GM23338 (cell line): ENCODE measurements around the gene RYR1. TPM values are rescaled to one million over a fixed set of nuclear protein-coding genes. Genes with fewer than 3 reads are reported as not detected.

Experiments used
- ATAC-seq: fragments of 200-7000 bp; cut with Tn5 transposase; 3 replicates; pipeline ENCODE4 v1.9.1; 2020
- DNase-seq: peaks from one replicate; pipeline ENCODE4 v3.0.0-alpha.2; 2015; ENCODE audit warnings: low spot score
- H2AFZ ChIP-seq: fragments of 200-600 bp; sonication (generic); 2 replicates; pipeline ENCODE4 v1.8.0; 2016; ENCODE audit warnings: antibody characterized with exemption, mild to moderate bottlenecking, moderate library complexity
- H3F3A ChIP-seq: fragments of 200-600 bp; sonication (generic); replicated peaks from 2 replicates; pipeline ENCODE4 v1.8.0; 2017; ENCODE audit warnings: antibody characterized with exemption, mixed run types, low read depth
- H3K27ac ChIP-seq: fragments of 200-600 bp; sonication (generic); 2 replicates; pipeline ENCODE4 v1.6.1; 2016; ENCODE audit warnings: low read depth
- H3K27me3 ChIP-seq: fragments of 200-600 bp; sonication (generic); 2 replicates; pipeline ENCODE4 v1.8.0; 2016; ENCODE audit warnings: mild to moderate bottlenecking, mixed run types, moderate library complexity; ENCODE audit not compliant: insufficient read depth
- H3K36me3 ChIP-seq: fragments of 200-600 bp; sonication (generic); 2 replicates; pipeline ENCODE4 v1.8.0; 2016; ENCODE audit warnings: mild to moderate bottlenecking; ENCODE audit not compliant: insufficient read depth
- H3K4me1 ChIP-seq: fragments of 200-600 bp; sonication (generic); 2 replicates; pipeline ENCODE4 v1.8.0; 2016; ENCODE audit warnings: mild to moderate bottlenecking, moderate library complexity; ENCODE audit not compliant: insufficient read depth
- H3K4me2 ChIP-seq: fragments of 200-600 bp; sonication (generic); 2 replicates; pipeline ENCODE4 v1.7.1; 2017; ENCODE audit warnings: mixed run types
- H3K4me3 ChIP-seq: fragments of 200-600 bp; sonication (generic); 2 replicates; pipeline ENCODE4 v1.6.1; 2016; ENCODE audit warnings: mixed run types
- H3K79me2 ChIP-seq: fragments of 200-600 bp; sonication (generic); replicated peaks from 2 replicates; pipeline ENCODE4 v1.8.0; 2017; ENCODE audit warnings: mild to moderate bottlenecking; ENCODE audit not compliant: insufficient read depth
- H3K9me2 ChIP-seq: fragments of 200-600 bp; sonication (generic); 2 replicates; pipeline ENCODE4 v1.8.0; 2017; ENCODE audit not compliant: insufficient read depth
- H4K20me1 ChIP-seq: fragments of 200-600 bp; sonication (generic); replicated peaks from 2 replicates; pipeline ENCODE4 v1.8.0; 2017; ENCODE audit warnings: mild to moderate bottlenecking; ENCODE audit not compliant: insufficient read depth
- H3K27ac Mint-ChIP-seq: 2 replicates; pipeline ENCODE4 v1.8.0; 2020; ENCODE audit warnings: inconsistent platforms, mild to moderate bottlenecking, moderate library complexity, mixed read lengths
- H3K27me3 Mint-ChIP-seq: 3 replicates; pipeline ENCODE4 v1.8.0; 2022; ENCODE audit warnings: low read depth, mild to moderate bottlenecking, moderate library complexity, mixed read lengths, inconsistent platforms; ENCODE audit not compliant: insufficient read depth, poor library complexity
- H3K36me3 Mint-ChIP-seq: 3 replicates; pipeline ENCODE4 v1.8.0; 2021; ENCODE audit warnings: low read depth, mild to moderate bottlenecking, inconsistent platforms, moderate library complexity, mixed read lengths
- H3K4me1 Mint-ChIP-seq: 3 replicates; pipeline ENCODE4 v1.8.0; 2020; ENCODE audit warnings: mild to moderate bottlenecking, inconsistent platforms, mixed read lengths
- H3K4me3 Mint-ChIP-seq: 3 replicates; pipeline ENCODE4 v1.8.0; 2021; ENCODE audit warnings: moderate library complexity, mild to moderate bottlenecking, inconsistent platforms, mixed read lengths
- H3K9me3 Mint-ChIP-seq: 3 replicates; pipeline ENCODE4 v1.8.0; 2020; ENCODE audit warnings: moderate library complexity, mild to moderate bottlenecking, inconsistent platforms, mixed read lengths
- CREB1 ChIP-seq: fragments of 250-450 bp; sonication (Bioruptor Pico); IDR thresholded peaks from 2 replicates; pipeline ENCODE4 v1.5.0; 2020; ENCODE audit warnings: low read depth, mild to moderate bottlenecking, moderate library complexity
- CTCF ChIP-seq, 2 experiments: fragments of 200-600 bp in 1 of 2; sonication (generic) in 1 of 2; conservative IDR thresholded peaks; 2 replicates each; pipeline versions ENCODE4 v1.5.1 to v1.6.1; 2016 to 2017; ENCODE audit warnings: antibody characterized with exemption in 2 of 2, low read depth in 2 of 2, mild to moderate bottlenecking in 2 of 2, moderate library complexity in 1 of 2
- ETS1 ChIP-seq: IDR thresholded peaks from 2 replicates; pipeline ENCODE4 v1.6.1; 2016; ENCODE audit warnings: antibody characterized with exemption
- EZH2 ChIP-seq: fragments of 200-600 bp; sonication (generic); IDR thresholded peaks from one replicate; pipeline ENCODE4 v1.8.0; 2017; ENCODE audit warnings: antibody characterized with exemption, mild to moderate bottlenecking, low read depth; ENCODE audit not compliant: unreplicated experiment
- EZH2phosphoT487 ChIP-seq: fragments of 200-600 bp; sonication (generic); IDR thresholded peaks from one replicate; pipeline ENCODE4 v1.8.1; 2018; ENCODE audit warnings: antibody characterized with exemption; ENCODE audit not compliant: unreplicated experiment
- JUNB ChIP-seq: IDR thresholded peaks from one replicate; pipeline ENCODE4 v1.6.1; 2016; ENCODE audit warnings: antibody characterized with exemption; ENCODE audit not compliant: unreplicated experiment
- NANOG ChIP-seq: IDR thresholded peaks from 2 replicates; pipeline ENCODE4 v1.6.1; 2016; ENCODE audit warnings: antibody characterized with exemption, borderline replicate concordance
- POLR2AphosphoS5 ChIP-seq: IDR thresholded peaks from 2 replicates; pipeline ENCODE4 v1.6.1; 2016; ENCODE audit warnings: antibody characterized with exemption, low read depth
- REST ChIP-seq: IDR thresholded peaks from one replicate; pipeline ENCODE4 v1.6.1; 2018; ENCODE audit warnings: antibody characterized with exemption; ENCODE audit not compliant: unreplicated experiment
- STAT1 ChIP-seq: IDR thresholded peaks from one replicate; pipeline ENCODE4 v1.6.1; 2016; ENCODE audit warnings: antibody characterized with exemption; ENCODE audit not compliant: unreplicated experiment
- ZNF114 ChIP-seq: fragments of 250-450 bp; sonication (Bioruptor Pico); IDR thresholded peaks from 2 replicates; pipeline ENCODE4 v1.5.0; 2020; ENCODE audit warnings: mild to moderate bottlenecking, moderate library complexity
- ZNF331 ChIP-seq: fragments of 250-450 bp; sonication (Bioruptor Pico); IDR thresholded peaks from 2 replicates; pipeline ENCODE4 v1.5.0; 2020; ENCODE audit warnings: low read depth, mild to moderate bottlenecking, moderate library complexity
- ZNF462 ChIP-seq: fragments of 250-450 bp; sonication (Bioruptor Pico); IDR thresholded peaks from 2 replicates; pipeline ENCODE4 v1.5.0; 2020; ENCODE audit warnings: mild to moderate bottlenecking, moderate library complexity
- polyA plus RNA-seq: library from polyadenylated mRNA; unstranded; fragments of >200 nt; fragmentation: Nextera tagmentation; extraction: Ambion mirVana; gene quantifications from 2 replicates; pipeline ENCODE4 v1.2.1, GENCODE V29; 2016
- total RNA-seq: library from RNA; depleted of rRNA; stranded (reverse); fragments of >200 nt; shearing (Covaris generic); gene quantifications from 2 replicates; pipeline ENCODE4 v1.2.3, GENCODE V29; 2014

RYR1 gene
- total and polyA plus RNA-seq, 2 experiments from 2014 or later: 4.0 to 26.7 TPM

- peaks cover 8% of the 10 kb centered on the region for H3K79me2 ChIP-seq
- no peaks in the 10 kb centered on the region for H3K27me3 ChIP-seq
- peaks cover 8% of the 10 kb centered on the region for H3F3A ChIP-seq
- H2AFZ ChIP-seq: no peak overlapping the region
- no peak for ATAC-seq
- H3K4me2 ChIP-seq: no peak overlapping the region
- H4K20me1 ChIP-seq: peaks cover 20% of the 10 kb centered on the region
- Mint-ChIP-seq H3K4me1 (peaks cover 7% of the 10 kb centered on the region; the same call in 2 of the 3 replicates), H3K36me3 (peaks cover 96% of the 10 kb centered on the region), H3K27ac (no peak overlapping the region), H3K4me3 (no peak overlapping the region), H3K9me3 (no peaks in the 10 kb centered on the region), H3K27me3 (peaks cover 7% of the 10 kb centered on the region)
- H3K4me3 ChIP-seq: no peak overlapping the region
- H3K27ac ChIP-seq: no peak overlapping the region
- H3K36me3 ChIP-seq: peaks cover 57% of the 10 kb centered on the region
- DNase-seq: no peak
- no peaks in the 10 kb centered on the region for H3K4me1 ChIP-seq
- no peak for TF ChIP-seq ETS1
- no peak for TF ChIP-seq EZH2
- no peak for TF ChIP-seq ZNF114 (CRISPR knock-in tag)
- no peak for TF ChIP-seq JUNB
- no peak for TF ChIP-seq ZNF331 (CRISPR knock-in tag)
- TF ChIP-seq POLR2AphosphoS5: no peak
- no peak for TF ChIP-seq CREB1 (CRISPR knock-in tag)
- no peak for TF ChIP-seq CTCF (conservative IDR thresholded peaks at IDR 0.05; ENCODE audit: low read depth in 2 of 2)
- no peak for TF ChIP-seq REST
- no peak for TF ChIP-seq STAT1
- no peak for TF ChIP-seq EZH2phosphoT487
- TF ChIP-seq ZNF462: no peak
- TF ChIP-seq NANOG: no peak
- no peaks in the 10 kb centered on the region for H3K9me2 ChIP-seq
Measured at GRCh38 chr19:38624822-38625221, 191.3 kb downstream of the RYR1 start.
